ENCODE measurements around the gene ACTA2.
"Not testable (repeated sequence)": the region's sequence is repeated elsewhere in the genome, so short reads cannot be mapped to it uniquely, and the experiment has no call there.

Gene ACTA2

GRCh38 chr10:88949912-88950837 is 2.4 kb downstream of the ACTA2 start:
- no peak for DNase-seq (ENCODE audit: low read depth in 3 of 3)

DNA sequence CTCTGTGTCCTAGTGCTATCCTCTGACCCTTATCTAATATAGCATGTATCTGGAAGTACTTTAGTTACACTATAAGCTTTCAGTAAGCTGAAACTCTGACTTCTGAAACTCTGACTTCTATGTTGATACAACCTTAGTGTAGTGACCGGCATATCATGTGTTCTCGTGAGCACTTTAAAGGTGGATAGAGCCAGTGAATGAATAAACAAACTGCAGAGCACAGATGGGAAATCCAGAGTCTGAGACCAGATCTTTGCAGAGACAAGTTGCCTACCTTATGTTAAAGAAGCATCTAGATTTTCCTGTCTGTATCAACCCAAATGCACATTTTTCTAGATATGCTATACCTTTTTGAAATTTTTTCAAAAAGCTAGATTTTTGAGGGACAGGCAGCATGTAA is 3.5 kb downstream of the ACTA2 start:
- DNase-seq (ENCODE audit: low read depth in 3 of 3), result no peak

GRCh38 chr10:88946965-88947590 is 5.5 kb downstream of the ACTA2 start:
- DNase-seq (ENCODE audit: low read depth in 3 of 3), result no peak

GRCh38 chr10:88946200-88946599 is 6.4 kb downstream of the ACTA2 start:
- no peak for DNase-seq (ENCODE audit: low read depth in 3 of 3)

DNA sequence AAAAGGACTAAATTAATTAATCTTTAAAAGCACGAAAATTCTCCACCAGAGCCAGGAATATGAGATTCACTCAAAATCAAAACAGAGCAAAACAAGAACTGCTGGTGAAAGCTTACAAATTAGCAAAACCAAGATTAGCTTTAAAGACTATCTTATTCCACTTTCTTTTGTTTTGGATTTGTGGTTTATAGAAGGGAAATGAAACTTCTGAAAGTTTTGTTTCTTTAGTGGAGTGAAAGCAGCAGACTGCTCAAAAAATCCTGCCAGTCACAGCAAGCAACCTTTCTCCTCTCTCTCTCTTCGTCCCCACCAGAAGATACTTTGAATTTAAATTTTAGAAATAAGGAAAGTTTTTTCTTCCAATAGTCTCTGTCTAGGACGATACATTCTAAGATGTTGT is 7.8 kb downstream of the ACTA2 start:
- DNase-seq (ENCODE audit: low read depth in 3 of 3), result no peak

GRCh38 chr10:88943778-88944177 is 8.8 kb downstream of the ACTA2 start:
- DNase-seq (ENCODE audit: low read depth in 3 of 3), result no peak

- no peak for DNase-seq (ENCODE audit: low read depth in 3 of 3)
Measured at GRCh38 chr10:88941026-88941425, 11.5 kb downstream of the ACTA2 start.

DNA sequence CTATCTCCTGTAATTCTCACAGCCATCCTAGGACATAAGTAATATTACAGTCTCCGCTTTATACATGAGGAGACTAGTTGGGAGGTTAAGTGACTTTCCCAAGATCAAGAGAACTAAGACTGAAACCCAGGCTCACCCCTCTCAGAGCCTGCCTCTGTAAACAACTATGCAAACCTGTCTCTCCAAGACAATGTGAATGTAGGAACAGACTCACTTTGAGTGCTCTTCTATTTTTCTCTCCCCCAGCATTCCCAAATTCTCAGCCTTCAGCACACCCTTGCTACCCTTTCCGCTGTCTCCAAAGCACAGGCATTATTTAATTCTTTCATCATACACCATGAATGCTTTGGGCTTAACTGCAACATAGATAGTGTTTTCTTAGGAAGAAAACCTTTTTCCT is 13.6 kb downstream of the ACTA2 start:
- no peak for DNase-seq (ENCODE audit: low read depth in 3 of 3)

DNA sequence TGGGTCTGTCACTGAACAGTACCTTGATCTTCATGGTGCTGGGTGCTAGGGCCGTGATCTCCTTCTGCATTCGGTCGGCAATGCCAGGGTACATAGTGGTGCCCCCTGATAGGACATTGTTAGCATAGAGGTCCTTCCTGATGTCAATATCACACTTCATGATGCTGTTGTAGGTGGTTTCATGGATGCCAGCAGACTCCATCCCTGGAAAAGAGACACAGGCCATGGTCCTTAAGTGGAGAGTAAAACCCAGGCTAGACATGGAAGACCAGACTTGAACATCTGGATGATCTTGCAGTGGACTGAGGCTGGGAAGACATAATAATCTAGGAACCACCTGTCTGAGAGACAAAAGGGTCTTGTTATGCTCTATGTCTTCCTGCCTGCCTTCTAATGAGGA is 14.5 kb downstream of the ACTA2 start:
- DNase-seq (ENCODE audit: low read depth in 3 of 3), result no peak

DNA sequence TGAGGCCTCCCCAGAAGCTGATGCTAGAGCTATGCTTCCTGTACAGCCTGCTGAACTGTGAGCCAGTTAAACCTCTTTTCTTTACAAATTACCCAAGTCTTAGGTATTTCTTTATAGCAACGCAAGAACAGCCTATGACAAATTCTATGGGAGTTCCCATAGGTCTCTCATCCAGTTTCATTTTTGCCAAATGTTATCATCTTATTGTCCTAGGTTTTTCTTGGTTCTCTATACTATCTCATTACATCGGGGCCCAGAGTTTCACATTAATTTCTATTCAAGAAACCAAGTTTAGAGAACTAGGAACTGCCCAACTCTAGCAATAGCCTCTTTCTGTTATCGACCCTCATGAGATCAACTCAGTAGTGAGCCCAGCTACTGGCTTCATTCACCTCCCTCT is 15.9 kb downstream of the ACTA2 start:
- DNase-seq (ENCODE audit: low read depth in 3 of 3), result no peak

- peak; percentile 31 to 58 (median 49) for DNase-seq (ENCODE audit: low read depth in 3 of 3)
Measured at GRCh38 chr10:88934900-88935672, 17.5 kb downstream of the ACTA2 start.

DNA sequence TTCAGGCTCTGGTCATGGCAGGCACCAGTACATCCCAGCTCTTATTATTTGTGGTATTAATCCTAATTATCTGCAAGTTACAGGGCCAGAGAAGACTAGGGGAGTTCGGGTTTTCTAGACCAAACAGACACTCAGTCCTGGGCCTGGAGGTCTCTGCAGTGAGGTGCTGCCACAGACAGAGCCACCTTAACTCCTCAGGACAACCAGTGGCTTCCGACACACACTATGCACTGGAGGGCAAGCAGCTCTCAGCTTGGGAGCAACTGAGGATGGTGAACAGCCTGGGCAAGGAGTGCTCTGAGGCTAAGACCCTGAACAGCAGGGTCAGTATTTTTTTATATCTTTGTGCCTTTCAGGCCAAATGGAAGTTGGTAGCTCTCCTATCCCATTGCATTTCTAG is 19.0 kb downstream of the ACTA2 start:
- DNase-seq (ENCODE audit: low read depth in 3 of 3), result no peak

GRCh38 chr10:88932539-88933256 is 19.9 kb downstream of the ACTA2 start:
- peak in 2 of 3 experiments; percentile 10 to 11 for DNase-seq (ENCODE audit: low read depth in 3 of 3)

- not testable (repeated sequence) for DNase-seq (ENCODE audit: low read depth in 3 of 3)
Measured at GRCh38 chr10:88932029-88932428, 20.5 kb downstream of the ACTA2 start.

- no peak for DNase-seq (ENCODE audit: low read depth in 3 of 3)
Measured at GRCh38 chr10:88931548-88931947, 21.0 kb downstream of the ACTA2 start.

DNA sequence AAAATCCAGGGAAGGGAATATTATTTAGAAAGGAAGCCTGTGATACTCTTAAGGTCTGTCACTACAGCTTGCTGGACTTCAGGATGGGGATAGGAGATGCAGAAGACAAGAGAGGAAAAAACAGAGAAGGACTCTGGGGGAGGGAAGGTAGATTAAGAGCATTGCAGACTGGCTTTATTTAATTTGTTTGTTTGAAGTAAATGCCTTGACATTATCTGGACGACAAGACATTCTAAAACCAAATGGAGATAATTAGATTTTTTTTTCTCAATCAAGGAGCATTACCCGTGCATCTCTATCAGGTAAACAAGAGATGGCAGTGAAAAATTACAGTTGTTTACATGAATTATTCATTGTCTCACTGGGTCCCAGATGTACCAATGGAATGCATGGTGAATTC is 24.3 kb downstream of the ACTA2 start:
- DNase-seq (ENCODE audit: low read depth in 3 of 3), result no peak

- DNase-seq (ENCODE audit: low read depth in 3 of 3), result no peak
Measured at GRCh38 chr10:88927416-88927690, 25.2 kb downstream of the ACTA2 start.

DNA sequence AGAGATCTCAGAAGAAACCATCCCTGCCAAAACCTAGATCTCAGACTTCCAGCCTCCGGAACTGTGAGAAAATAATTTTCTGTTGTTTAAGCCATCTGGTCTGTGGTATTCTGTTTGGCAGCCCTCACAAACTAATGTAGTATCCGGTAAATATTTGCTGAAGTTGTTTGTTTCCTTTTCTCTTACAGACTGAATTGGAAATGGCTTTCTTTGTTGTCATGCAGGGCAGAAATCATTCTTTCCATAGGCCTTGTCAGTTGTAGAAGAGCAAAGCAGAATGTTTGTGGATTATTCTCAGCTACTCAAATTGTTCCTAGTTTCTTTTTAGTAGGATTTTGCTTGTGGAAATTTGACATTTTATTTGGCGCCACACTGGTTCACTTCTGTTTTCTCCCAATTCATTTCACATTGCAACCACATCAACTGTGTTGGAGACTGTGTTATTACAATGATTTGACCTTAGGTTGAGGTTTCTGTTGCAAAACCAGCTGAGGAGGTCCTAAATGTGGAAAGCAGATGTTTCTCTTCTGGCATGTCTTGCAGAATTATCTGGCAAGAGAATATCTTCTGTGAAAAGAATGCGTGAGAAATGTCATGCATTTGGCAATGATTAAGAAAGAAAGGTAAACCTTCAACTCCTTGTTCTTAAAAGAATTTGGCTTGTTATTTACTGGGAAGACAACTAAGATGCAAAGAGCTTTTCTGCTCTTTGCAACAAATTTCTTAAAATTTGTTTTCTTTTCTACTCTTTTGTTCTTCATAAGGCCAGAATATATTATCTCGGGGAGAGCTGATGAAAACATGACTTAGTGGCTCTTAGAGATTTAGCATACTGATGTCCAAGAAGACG is 25.8 kb downstream of the ACTA2 start:
- DNase-seq (ENCODE audit: low read depth in 3 of 3), result no peak

GRCh38 chr10:88923520-88923919 is 29.1 kb downstream of the ACTA2 start:
- DNase-seq (ENCODE audit: low read depth in 3 of 3), result no peak

DNA sequence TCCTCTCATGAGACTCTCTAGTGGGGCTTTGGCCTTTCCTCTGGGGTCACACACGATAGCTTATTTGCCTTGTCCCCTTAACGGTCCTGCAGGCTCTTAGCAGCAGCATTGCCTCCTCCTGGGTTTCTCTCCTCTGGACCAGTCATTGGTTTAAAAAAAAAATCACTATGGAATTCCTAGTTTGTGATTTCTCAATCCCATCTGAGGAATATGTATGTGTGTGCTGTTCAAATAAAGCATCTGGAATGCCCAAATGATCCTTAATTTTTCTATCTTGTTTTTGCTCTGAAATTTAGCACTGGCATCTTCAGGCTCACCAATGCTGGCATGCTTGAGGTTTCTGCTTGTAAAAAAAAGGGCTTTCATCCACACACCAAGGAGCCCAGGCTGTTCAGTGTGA is 30.5 kb downstream of the ACTA2 start:
- no peak for DNase-seq (ENCODE audit: low read depth in 3 of 3)

GRCh38 chr10:88920986-88921593 is 31.5 kb downstream of the ACTA2 start:
- DNase-seq (ENCODE audit: low read depth in 3 of 3), result no peak

All from stimulated activated CD4-positive, alpha-beta T cell treated with anti-CD3 and anti-CD28 coated beads, TNF-alpha, amount 100 ng/mL, for 4 hours (primary cell).